C4-2B (cell line): ENCODE results near the gene DOLPP1.

Experiments
- H3K27ac ChIP-seq: fragments of 450-650 bp; 2 replicates; pipeline ENCODE4 v1.5.1; 2017
- ZFX ChIP-seq: fragments of 450-650 bp; IDR thresholded peaks from 2 replicates; pipeline ENCODE4 v1.6.1; 2017
- TF ChIP-seq, protein P1 (sequence below): fragments of 450-650 bp; conservative IDR thresholded peaks from 2 replicates; pipeline ENCODE4 v1.5.1; 2017; ENCODE audit warnings: mild to moderate bottlenecking

DOLPP1 gene

DNA sequence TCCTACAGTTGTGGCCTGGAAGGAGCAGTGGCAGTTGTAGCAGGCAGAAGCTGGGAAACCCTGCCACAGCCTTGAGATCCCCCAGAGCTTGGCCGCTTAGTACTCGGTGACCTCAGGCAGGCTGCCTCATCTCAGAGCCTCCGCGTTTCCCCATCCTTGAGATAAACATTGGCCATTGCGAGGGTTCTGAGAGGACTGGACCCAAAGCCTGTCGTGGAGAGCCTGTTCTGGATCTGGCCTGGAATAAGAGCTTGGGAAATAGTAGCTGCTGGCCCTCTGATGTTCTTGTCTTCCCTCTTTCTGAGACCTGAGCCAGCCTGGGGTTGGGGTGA, 43.2 kb upstream of the DOLPP1 start:
- H3K27ac ChIP-seq, result peak overlapping the region; percentile 77
- TF ChIP-seq, protein P1, sequence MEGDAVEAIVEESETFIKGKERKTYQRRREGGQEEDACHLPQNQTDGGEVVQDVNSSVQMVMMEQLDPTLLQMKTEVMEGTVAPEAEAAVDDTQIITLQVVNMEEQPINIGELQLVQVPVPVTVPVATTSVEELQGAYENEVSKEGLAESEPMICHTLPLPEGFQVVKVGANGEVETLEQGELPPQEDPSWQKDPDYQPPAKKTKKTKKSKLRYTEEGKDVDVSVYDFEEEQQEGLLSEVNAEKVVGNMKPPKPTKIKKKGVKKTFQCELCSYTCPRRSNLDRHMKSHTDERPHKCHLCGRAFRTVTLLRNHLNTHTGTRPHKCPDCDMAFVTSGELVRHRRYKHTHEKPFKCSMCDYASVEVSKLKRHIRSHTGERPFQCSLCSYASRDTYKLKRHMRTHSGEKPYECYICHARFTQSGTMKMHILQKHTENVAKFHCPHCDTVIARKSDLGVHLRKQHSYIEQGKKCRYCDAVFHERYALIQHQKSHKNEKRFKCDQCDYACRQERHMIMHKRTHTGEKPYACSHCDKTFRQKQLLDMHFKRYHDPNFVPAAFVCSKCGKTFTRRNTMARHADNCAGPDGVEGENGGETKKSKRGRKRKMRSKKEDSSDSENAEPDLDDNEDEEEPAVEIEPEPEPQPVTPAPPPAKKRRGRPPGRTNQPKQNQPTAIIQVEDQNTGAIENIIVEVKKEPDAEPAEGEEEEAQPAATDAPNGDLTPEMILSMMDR, result no peak
- TF ChIP-seq ZFX, result no peak

DNA sequence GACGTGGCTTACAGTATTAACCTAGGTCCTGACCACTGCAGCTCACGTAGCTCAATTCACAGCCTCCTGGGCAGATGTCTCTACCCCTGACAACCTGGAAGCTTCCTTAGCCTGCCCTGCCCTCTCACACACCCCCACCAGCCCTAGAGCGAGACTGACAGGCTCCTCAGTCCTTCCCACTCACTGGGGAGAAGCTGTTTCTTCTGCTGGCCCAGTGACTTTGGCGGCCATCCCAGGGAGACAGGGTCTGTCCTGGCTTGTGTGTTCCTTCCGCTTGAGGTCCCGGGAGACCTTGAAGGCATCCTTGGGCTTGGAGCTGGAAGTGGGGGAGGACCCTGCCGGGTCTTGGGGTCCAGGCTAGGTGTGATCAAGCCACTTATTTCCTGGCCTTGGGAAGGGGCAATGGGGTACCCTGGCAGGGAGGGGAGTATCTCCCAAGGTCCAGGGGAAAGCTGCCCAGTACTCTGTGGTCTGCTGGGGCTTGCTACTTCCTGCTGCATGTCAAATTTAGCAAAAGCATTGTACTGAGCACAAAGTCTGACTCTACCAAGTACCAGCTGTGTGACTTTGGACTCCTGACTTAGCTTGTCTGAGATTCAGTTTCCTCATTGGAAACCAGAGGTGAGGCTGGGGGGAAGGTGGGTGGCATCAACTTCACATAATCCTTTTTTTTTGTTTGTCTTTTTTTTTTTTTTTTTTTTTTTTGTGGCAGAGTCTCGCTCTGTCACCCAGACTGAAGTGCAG, 42.6 kb upstream of the DOLPP1 start:
- H3K27ac ChIP-seq, result no peak overlapping the region
- TF ChIP-seq, protein P1, result no peak
- TF ChIP-seq ZFX, result no peak

DNA sequence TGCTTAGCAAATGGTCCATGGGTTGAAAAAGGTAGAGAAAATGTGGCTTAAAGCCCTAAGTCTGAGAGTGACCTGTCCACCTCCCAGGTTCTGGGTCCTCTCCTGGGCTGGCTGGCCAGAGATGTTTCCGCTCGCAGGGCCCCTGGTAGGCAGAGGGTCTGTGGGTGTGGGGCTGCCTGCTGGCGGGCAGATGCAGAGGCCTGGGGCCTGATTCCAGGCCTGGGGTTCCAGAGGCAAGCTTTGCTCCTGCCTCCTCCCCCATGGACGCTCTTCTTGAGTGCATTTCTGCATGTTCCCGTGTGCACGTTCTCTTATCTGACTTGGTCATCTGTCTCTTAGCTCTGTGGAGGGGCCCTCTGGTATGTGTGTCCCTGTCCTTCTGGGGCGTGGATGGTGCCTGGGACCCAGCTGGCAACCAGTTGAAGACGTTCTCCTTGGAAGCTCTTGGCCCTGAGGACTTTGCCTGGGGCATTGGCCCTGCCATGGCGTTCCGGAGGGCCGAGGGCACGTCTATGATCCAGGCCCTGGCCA, 40.7 kb upstream of the DOLPP1 start:
- no peak for TF ChIP-seq ZFX
- TF ChIP-seq, protein P1, result no peak
- no peak overlapping the region for H3K27ac ChIP-seq

DNA sequence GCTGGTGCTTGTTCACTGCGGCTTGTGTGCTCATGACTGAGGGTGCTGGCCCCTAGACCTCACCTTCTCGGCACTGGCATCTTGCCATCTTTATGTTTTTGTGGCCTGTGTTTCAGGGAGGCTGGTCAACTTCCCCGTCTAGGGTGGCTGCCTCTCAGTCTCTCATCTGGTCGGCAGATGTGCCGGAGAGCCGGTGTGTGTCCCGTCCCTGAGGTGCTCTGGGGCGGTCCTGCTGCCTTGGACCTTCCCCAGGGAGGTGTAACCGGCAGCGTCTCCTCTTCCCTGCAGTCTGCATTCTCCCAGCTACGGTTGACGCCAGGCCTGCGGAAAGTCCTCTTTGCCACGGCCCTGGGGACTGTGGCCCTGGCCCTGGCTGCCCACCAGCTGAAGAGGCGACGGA, 38.9 kb upstream of the DOLPP1 start:
- H3K27ac ChIP-seq, result no peak overlapping the region
- TF ChIP-seq ZFX, result no peak
- TF ChIP-seq, protein P1, result no peak

DNA sequence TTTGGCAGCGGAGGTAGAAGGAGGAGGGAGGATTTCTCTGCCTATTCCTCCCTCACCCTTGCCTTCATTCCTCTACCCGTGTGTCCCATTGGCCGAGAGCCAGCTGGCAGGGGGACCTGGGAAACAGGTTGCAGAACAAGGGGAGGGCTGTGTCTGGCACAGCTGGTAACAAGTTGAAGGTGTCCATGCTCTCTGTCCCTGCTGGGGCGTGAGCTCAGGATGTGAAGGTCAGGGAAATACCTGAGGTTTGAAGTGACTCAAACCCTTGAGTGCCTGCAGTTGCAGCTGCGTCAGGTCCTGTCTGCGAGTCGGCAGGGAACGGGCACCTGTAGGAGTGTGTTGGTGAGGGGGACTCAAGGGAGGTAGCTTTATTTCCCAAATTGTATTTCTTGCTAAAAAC, 28.3 kb upstream of the DOLPP1 start:
- TF ChIP-seq, protein P1, result no peak
- TF ChIP-seq ZFX, result no peak
- peak overlapping the region; percentile 20 for H3K27ac ChIP-seq

GRCh38 chr9:129053020-129053419, 27.9 kb upstream of the DOLPP1 start:
- TF ChIP-seq, protein P1, result no peak
- no peak for TF ChIP-seq ZFX
- H3K27ac ChIP-seq, result peak overlapping the region; percentile 20

DNA sequence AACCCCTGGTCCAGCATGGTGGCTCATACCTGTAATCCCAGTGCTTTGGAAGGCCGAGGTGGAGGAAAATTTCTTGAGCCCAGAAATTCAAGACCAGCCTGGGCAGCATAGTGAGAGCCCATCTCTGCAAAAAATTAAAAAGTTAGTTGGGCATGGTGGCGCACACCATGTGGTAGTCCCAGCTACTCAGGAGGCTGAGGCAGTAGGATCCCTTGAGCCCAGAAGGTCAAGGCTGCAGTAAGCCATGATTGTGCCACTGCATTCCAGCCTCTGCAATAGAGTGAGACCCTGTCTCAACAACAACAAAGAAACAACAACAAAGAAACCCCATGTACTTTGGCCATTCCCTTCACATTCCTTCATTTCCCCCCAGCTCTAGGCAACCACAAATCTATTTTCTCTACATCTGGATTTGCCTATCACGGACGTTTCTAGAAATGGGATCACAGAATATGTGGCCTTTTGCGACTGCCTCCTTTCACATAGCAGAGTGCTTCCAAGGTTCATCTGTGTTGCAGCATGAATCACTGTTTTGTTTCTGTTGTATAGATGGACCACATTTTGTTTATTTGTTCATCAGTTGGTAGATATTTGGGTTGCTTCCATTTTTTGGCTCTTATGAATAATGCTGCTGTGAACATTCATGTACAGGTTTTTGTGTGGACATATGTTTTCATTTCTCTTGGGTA, 26.6 kb upstream of the DOLPP1 start:
- no peak overlapping the region for H3K27ac ChIP-seq
- TF ChIP-seq, protein P1, result no peak
- TF ChIP-seq ZFX, result no peak
